Measurements from ENCODE around the gene LYZ. TPM values are rescaled to one million over a fixed set of nuclear protein-coding genes. Genes with fewer than 3 reads are reported as not detected.

Gene LYZ
- total and polyA plus RNA-seq, 3 experiments from 2014 or later, result 8.7 to 8.8 TPM; not detected in 1

- peak overlapping the region; percentile 89 to 96 (median 94) for H3K4me3 Mint-ChIP-seq
These were observed 16.1 kb upstream of the LYZ start for GRCh38 chr12:69331909-69332684.

GRCh38 chr12:69332815-69333358 lies 15.3 kb upstream of the LYZ start:
- H3K27me3 Mint-ChIP-seq, result peaks cover 0 to 1% of the 10 kb centered on the region in 2 donors
- peak overlapping the region in 6 of 8 donors; percentile 20 to 95 (median 72) for H3K27ac Mint-ChIP-seq
- Histone ChIP-seq H3K36me3 (ENCODE audit: insufficient read depth, low read length) (no peaks in the 10 kb centered on the region), H3K4me3 (ENCODE audit: low read length) (no peak overlapping the region), H3K9me3 (ENCODE audit: low read length) (no peaks in the 10 kb centered on the region), H3K4me1 (ENCODE audit: insufficient read depth, low read length) (peaks cover 47% of the 10 kb centered on the region), H3K27me3 (ENCODE audit: insufficient read depth, low read length, poor library complexity, severe bottlenecking) (no peaks in the 10 kb centered on the region), H3K27ac (ENCODE audit: low read depth, low read length) (no peak overlapping the region)
- H3K4me1 Mint-ChIP-seq, result peaks cover 27 to 59% (median 53%) of the 10 kb centered on the region in 3 donors
- peaks cover 0 to 8% (median 1%) of the 10 kb centered on the region in 3 donors for H3K36me3 Mint-ChIP-seq
- peak overlapping the region in 6 of 7 donors; percentile 17 to 96 (median 44) for H3K4me3 Mint-ChIP-seq
- CTCF ChIA-PET, result interaction anchor here (1.5 to 3.9 kb wide), 3 partner anchors 25 to 239 kb away, joined by 3 to 28 read pairs (median 4); no protein-coding TSS in a partner anchor
- POLR2A ChIA-PET, result no interaction called here
- H3K9me3 Mint-ChIP-seq, result no peaks in the 10 kb centered on the region
- DNase-seq, result no peak

More at GRCh38 chr12:69331909-69332684, 16.1 kb upstream of the LYZ start:
- no peaks in the 10 kb centered on the region for H3K27me3 ChIP-seq (ENCODE audit: insufficient read depth, low read length, poor library complexity, severe bottlenecking)
- Mint-ChIP-seq H3K4me1 (peaks cover 27 to 59% (median 53%) of the 10 kb centered on the region in 3 donors), H3K36me3 (peaks cover 3 to 13% (median 4%) of the 10 kb centered on the region in 3 donors), H3K9me3 (no peaks in the 10 kb centered on the region), H3K27ac (peak overlapping the region; percentile 89 to 99 (median 96)), H3K27me3 (no peaks in the 10 kb centered on the region)
- CTCF ChIA-PET, result interaction anchor here (1.5 to 3.9 kb wide), 5 partner anchors 26 to 239 kb away, joined by 3 to 28 read pairs (median 5); no protein-coding TSS in a partner anchor
- POLR2A ChIA-PET, result interaction anchor here (0.8 to 1.8 kb wide), 4 partner anchors 8 to 93 kb away, joined by 4 to 7 read pairs (median 4); partner anchors contain the start of gene CPSF6
- no peaks in the 10 kb centered on the region for H3K9me3 ChIP-seq (ENCODE audit: low read length)
- H3K36me3 ChIP-seq (ENCODE audit: insufficient read depth, low read length), result no peaks in the 10 kb centered on the region
- no peak overlapping the region for H3K27ac ChIP-seq (ENCODE audit: low read depth, low read length)
- peaks cover 47% of the 10 kb centered on the region for H3K4me1 ChIP-seq (ENCODE audit: insufficient read depth, low read length)
- H3K4me3 ChIP-seq (ENCODE audit: low read length), result peak overlapping the region; percentile 73
- DNase-seq, result no peak

- Histone ChIP-seq H3K36me3 (ENCODE audit: insufficient read depth, low read length) (no peaks in the 10 kb centered on the region), H3K27ac (ENCODE audit: low read depth, low read length) (no peak overlapping the region), H3K27me3 (ENCODE audit: insufficient read depth, low read length, poor library complexity, severe bottlenecking) (no peaks in the 10 kb centered on the region), H3K9me3 (ENCODE audit: low read length) (no peaks in the 10 kb centered on the region), H3K4me3 (ENCODE audit: low read length) (no peak overlapping the region), H3K4me1 (ENCODE audit: insufficient read depth, low read length) (peaks cover 41% of the 10 kb centered on the region)
- H3K9me3 Mint-ChIP-seq, result no peaks in the 10 kb centered on the region
- ChIA-PET POLR2A (interaction anchor here (0.6 kb wide), 1 partner anchor 23 kb away, joined by 13 read pairs; no protein-coding TSS in a partner anchor), CTCF (interaction anchor here (0.9 to 3.9 kb wide), 3 partner anchors 24 to 237 kb away, joined by 3 to 28 read pairs (median 3); no protein-coding TSS in a partner anchor)
- peaks cover 0 to 7% (median 1%) of the 10 kb centered on the region in 3 donors for H3K36me3 Mint-ChIP-seq
- peaks cover 23 to 52% (median 48%) of the 10 kb centered on the region in 3 donors for H3K4me1 Mint-ChIP-seq
- DNase-seq, result peak in 1 of 5 donors; percentile 50
- H3K27ac Mint-ChIP-seq, result peak overlapping the region in 6 of 8 donors; percentile 30 to 91 (median 48)
- H3K27me3 Mint-ChIP-seq, result peaks cover 0 to 1% of the 10 kb centered on the region in 2 donors
- peak overlapping the region in 3 of 7 donors; percentile 6 to 20 (median 12) for H3K4me3 Mint-ChIP-seq
These were observed 14.0 kb upstream of the LYZ start for GRCh38 chr12:69334158-69334557.

DNA sequence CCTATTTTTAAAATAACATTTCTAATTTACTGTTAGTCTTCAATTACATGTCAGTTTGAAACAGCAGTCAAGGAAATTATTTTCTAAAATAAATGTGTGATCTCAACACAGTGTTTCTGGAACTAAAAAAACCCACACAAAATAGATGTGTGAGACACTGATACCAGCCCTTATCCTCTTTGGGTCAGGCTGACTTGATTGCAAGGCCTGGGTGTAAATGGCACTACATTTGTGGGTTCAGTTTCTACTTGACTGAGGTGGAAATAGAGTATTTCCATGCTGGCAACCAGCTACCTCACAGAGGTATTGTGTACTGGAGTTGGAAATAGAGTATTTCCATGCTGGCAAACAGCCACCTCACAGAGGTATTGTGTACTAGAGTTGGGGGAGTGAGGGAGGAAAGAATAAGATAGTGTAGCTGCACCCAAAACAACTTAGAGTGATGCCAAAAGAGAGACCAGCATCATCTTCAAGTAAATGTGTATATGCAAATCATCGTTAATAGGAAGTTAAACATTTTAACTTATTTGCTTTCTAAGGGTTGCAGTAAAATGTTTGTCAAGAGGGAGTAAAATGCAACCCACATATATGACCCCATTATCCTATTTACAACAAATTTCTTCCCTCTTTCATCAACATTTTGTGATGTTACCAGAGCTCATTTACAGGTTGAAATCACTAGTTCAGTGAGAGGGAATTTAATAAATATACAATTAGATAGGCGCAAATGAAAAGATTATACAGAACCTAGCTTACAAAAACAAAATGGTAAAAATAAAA lies 10.7 kb upstream of the LYZ start:
- Mint-ChIP-seq H3K36me3 (peaks cover 0 to under 1% (median 0%) of the 10 kb centered on the region in 3 donors), H3K4me1 (peaks cover 9 to 26% (median 19%) of the 10 kb centered on the region in 3 donors), H3K4me3 (no peak overlapping the region), H3K9me3 (no peaks in the 10 kb centered on the region), H3K27me3 (peaks cover 1 to 5% of the 10 kb centered on the region in 2 donors), H3K27ac (no peak overlapping the region)
- ChIA-PET CTCF (interaction anchor here (1.1 to 2.7 kb wide), 3 partner anchors 20 to 234 kb away, joined by 3 to 19 read pairs (median 3); no protein-coding TSS in a partner anchor), POLR2A (interaction anchor here (0.9 kb wide), 1 partner anchor 20 kb away, joined by 4 read pairs; no protein-coding TSS in a partner anchor)
- Histone ChIP-seq H3K27me3 (ENCODE audit: insufficient read depth, low read length, poor library complexity, severe bottlenecking) (no peaks in the 10 kb centered on the region), H3K4me1 (ENCODE audit: insufficient read depth, low read length) (peaks cover 23% of the 10 kb centered on the region), H3K36me3 (ENCODE audit: insufficient read depth, low read length) (no peaks in the 10 kb centered on the region), H3K9me3 (ENCODE audit: low read length) (no peaks in the 10 kb centered on the region), H3K4me3 (ENCODE audit: low read length) (no peak overlapping the region), H3K27ac (ENCODE audit: low read depth, low read length) (no peak overlapping the region)
- no peak for DNase-seq

DNA sequence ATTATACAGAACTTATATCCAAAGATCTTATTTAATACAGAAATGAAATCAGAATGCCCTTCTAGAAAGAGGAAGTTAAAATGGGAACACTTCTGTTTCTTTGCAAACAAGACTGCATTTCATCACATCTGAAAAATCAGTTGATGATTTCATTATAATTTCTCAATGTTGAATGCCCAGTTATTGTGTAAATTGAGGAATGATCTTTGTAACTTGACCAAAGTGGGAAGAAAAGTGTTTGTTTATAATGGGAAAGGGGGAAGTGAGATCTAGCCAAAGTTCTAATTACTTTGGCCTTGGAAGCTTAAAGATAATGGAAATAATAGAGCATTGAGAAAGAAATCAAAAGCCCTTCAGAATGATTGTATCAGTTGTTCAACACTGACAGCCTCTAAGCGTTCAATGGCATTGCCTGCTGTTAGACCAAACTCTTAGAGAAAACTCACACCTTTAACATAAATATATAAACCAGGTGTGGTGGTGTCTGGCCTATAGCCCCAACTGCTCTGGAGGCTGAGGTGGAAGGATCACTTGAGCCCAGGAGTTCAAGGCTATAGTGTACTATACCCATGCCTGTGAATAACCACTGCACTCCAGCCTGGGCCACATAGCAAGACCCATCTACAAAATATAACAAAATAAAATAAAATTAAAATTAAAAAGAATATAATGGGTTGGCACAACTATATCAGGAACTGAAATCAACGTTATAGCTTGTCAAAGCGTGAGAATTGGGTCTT lies 9.9 kb upstream of the LYZ start:
- Mint-ChIP-seq H3K27ac (no peak overlapping the region), H3K9me3 (no peaks in the 10 kb centered on the region), H3K27me3 (peaks cover 2 to 10% of the 10 kb centered on the region in 2 donors), H3K36me3 (no peaks in the 10 kb centered on the region), H3K4me3 (no peak overlapping the region), H3K4me1 (peaks cover 5 to 18% (median 11%) of the 10 kb centered on the region in 3 donors)
- POLR2A ChIA-PET, result no interaction called here
- Histone ChIP-seq H3K9me3 (ENCODE audit: low read length) (no peaks in the 10 kb centered on the region), H3K4me3 (ENCODE audit: low read length) (no peak overlapping the region), H3K36me3 (ENCODE audit: insufficient read depth, low read length) (no peaks in the 10 kb centered on the region), H3K27ac (ENCODE audit: low read depth, low read length) (no peak overlapping the region), H3K27me3 (ENCODE audit: insufficient read depth, low read length, poor library complexity, severe bottlenecking) (no peaks in the 10 kb centered on the region), H3K4me1 (ENCODE audit: insufficient read depth, low read length) (peaks cover 16% of the 10 kb centered on the region)
- no peak for DNase-seq
- CTCF ChIA-PET, result interaction anchor here (1.1 to 1.2 kb wide), 4 partner anchors 8 to 233 kb away, joined by 3 to 4 read pairs (median 3); no protein-coding TSS in a partner anchor

DNA sequence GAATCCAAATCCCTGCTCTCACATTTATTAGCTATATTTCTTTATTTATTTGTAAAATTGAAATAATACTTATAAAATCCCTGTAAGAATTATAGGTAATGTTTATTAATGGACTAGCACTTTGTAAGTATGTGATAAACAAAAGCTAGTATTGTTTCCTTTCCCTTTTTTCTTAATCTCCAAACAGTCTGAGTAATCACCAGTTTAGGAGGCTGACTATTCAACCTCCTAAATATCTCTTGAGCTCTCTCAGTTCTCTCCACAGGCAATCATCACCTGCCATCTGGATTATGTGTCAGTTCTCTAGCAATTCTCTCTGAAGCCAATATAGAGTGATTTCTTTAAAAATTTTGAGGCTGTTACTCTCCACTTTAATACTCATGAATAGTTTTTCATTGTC lies 9.2 kb upstream of the LYZ start:
- H3K9me3 ChIP-seq (ENCODE audit: low read length), result no peaks in the 10 kb centered on the region
- Mint-ChIP-seq H3K4me3 (no peak overlapping the region), H3K4me1 (peaks cover 5 to 12% (median 9%) of the 10 kb centered on the region in 3 donors), H3K27ac (no peak overlapping the region), H3K36me3 (no peaks in the 10 kb centered on the region), H3K9me3 (no peaks in the 10 kb centered on the region), H3K27me3 (peaks cover 2 to 11% of the 10 kb centered on the region in 2 donors)
- CTCF ChIA-PET, result interaction anchor here (1.1 to 1.2 kb wide), 2 partner anchors 9 to 18 kb away, joined by 3 to 4 read pairs; no protein-coding TSS in a partner anchor
- H3K27ac ChIP-seq (ENCODE audit: low read depth, low read length), result no peak overlapping the region
- H3K36me3 ChIP-seq (ENCODE audit: insufficient read depth, low read length), result no peaks in the 10 kb centered on the region
- H3K4me3 ChIP-seq (ENCODE audit: low read length), result no peak overlapping the region
- POLR2A ChIA-PET, result no interaction called here
- DNase-seq, result no peak
- H3K4me1 ChIP-seq (ENCODE audit: insufficient read depth, low read length), result peaks cover 12% of the 10 kb centered on the region
- no peaks in the 10 kb centered on the region for H3K27me3 ChIP-seq (ENCODE audit: insufficient read depth, low read length, poor library complexity, severe bottlenecking)

- H3K9me3 ChIP-seq (ENCODE audit: low read length), result no peaks in the 10 kb centered on the region
- peaks cover 0 to 2% (median 0%) of the 10 kb centered on the region in 3 donors for H3K4me1 Mint-ChIP-seq
- no peaks in the 10 kb centered on the region for H3K36me3 Mint-ChIP-seq
- no peak overlapping the region for H3K27ac ChIP-seq (ENCODE audit: low read depth, low read length)
- peaks cover 2% of the 10 kb centered on the region for H3K4me1 ChIP-seq (ENCODE audit: insufficient read depth, low read length)
- H3K27me3 Mint-ChIP-seq, result peaks cover 2 to 11% of the 10 kb centered on the region in 2 donors
- H3K4me3 Mint-ChIP-seq, result no peak overlapping the region
- no peaks in the 10 kb centered on the region for H3K27me3 ChIP-seq (ENCODE audit: insufficient read depth, low read length, poor library complexity, severe bottlenecking)
- no peaks in the 10 kb centered on the region for H3K36me3 ChIP-seq (ENCODE audit: insufficient read depth, low read length)
- no peak for DNase-seq
- ChIA-PET POLR2A (interaction anchor here (1.2 kb wide), 1 partner anchor 9 kb away, joined by 4 read pairs; no protein-coding TSS in a partner anchor), CTCF (no interaction called here)
- H3K9me3 Mint-ChIP-seq, result no peaks in the 10 kb centered on the region
- no peak overlapping the region for H3K4me3 ChIP-seq (ENCODE audit: low read length)
- no peak overlapping the region for H3K27ac Mint-ChIP-seq
These were observed 8.2 kb upstream of the LYZ start for GRCh38 chr12:69339999-69340398.

Measured in CD8-positive, alpha-beta memory T cell (primary cell).